ENCODE data around the gene TPRG1L.
"Not testable (repeated sequence)": the region's sequence is repeated elsewhere in the genome, so short reads cannot be mapped to it uniquely, and the experiment has no call there.

The TPRG1L gene

GRCh38 chr1:3624200-3625136 lies at the start of gene TPRG1L:
Gene TPRG1L, plus strand, starts transcription at chr1:3625015. Its CDS starts 58 bp downstream, at chr1:3625073.
- peak; percentile 100 for DNase-seq (ENCODE audit: extremely low spot score, insufficient read length, low read depth)
- FAIRE-seq = peak; percentile 96

DNA sequence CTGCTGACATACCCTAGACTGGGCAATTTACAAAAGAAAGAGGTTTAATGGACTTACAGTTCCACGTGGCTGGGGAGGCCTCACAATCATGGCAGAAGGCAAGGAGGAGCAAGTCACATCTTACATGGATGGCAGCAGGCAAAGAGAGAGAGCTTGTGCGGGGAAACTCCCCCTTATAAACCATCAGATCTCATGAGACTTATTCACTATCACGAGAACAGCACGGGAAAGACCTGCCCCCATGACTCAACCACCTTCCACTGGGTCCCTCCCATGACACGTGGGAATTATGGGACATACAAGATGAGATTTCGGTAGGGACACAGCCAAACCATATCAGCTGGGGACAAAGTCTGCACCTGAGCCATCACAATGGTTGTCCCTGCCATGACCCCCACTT lies 49.3 kb upstream of the TPRG1L start:
- FAIRE-seq; DNase-seq (ENCODE audit: extremely low spot score, insufficient read length, low read depth): not testable (repeated sequence)

DNA sequence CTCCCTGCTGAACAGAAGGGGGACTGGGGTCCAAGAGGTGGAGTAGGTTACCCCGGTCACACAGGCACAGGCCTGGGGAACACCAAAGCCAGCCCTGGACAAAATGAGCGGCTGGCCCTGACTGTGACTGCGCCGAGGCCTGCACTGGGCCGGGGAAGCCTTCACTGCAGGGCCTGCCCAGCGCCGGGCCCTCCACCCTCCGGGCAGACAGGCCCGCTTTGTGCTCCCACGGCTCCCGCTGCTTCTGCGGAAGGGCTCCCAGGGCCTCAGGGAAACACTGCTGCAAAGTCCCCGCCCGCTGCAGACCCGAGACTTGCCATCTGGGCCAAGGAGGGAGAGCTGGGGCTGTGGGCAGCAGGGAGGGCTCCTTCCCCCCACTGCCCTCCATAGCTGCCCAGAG lies 48.8 kb upstream of the TPRG1L start:
- DNase-seq (ENCODE audit: extremely low spot score, insufficient read length, low read depth) (no peak), FAIRE-seq (no peak)

DNA sequence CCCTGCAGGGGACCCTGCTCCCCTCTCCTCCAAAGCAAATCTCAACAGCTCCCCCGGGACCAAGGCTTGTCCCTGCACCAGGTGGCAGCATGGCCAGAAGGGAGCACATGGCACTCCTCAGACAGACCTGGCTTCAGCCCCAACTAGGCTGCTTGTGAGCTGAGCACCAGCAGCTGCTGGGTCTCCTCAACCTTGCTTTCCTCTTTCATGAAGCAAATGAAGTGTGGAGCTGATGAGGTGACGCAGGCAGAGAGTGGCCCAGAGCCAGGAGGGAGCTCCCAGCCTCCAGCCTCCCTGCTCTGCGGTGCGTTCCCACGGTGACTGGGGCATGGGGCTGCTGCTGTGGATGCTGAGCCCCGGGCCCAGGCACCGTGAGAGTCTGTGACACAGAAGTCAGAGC lies 47.5 kb upstream of the TPRG1L start:
- FAIRE-seq = no peak
- DNase-seq (ENCODE audit: extremely low spot score, insufficient read length, low read depth) = no peak

DNA sequence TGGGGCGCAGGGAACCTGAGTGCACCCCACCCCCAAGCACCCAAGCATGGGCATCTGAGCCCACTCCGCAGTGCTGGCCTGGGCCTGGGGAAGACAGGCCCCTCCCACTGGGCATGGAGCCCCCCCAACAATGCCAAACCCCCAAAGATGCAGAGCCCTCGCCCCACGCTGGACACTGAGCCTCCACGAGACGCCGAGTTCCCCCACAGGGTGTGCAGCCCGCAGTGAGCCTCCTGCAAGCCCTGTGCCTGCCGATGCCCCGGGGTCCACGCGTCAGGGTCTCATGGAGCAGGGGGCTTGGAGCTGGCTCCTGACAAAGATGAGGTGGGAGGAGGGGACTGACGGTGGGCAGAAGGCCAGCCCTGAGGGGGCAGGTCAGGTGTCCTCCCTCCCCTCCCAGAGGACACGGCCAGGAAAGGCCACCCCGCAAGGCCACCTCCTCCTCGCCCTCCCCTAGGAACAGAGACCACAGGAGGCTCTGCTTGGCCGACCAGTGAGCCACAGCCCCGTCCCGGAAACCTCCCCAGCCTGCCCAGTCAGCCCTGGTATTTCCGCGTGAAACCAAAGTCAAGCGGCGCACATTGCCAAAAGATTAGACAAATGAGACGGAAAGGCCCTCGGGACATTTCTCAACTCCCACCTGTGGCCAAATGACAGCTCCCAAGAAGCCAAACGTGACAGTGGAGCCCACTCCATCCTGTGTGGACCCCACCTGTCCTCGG lies 46.9 kb upstream of the TPRG1L start:
- no peak for DNase-seq (ENCODE audit: extremely low spot score, insufficient read length, low read depth)
- no peak for FAIRE-seq

DNA sequence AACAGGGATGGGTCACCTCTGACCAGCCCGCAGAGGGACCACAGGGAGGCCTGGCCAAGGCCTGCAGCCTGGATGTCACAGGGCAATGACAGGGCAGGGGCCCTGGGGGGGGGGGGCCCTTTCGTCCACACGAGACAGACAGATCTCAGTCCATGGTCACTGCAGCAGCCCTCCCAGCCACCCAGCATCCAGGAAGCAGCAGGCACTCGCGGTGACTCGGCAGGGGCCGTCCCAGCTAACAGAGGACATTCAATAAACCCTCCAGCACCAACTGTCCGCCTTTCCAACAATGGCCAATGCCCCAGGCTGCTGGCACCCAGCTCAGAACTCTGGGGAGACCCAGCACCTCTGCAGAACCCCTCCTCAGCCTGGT lies 46.4 kb upstream of the TPRG1L start:
- DNase-seq (ENCODE audit: extremely low spot score, insufficient read length, low read depth) = no peak
- no peak for FAIRE-seq

- no peak for FAIRE-seq
- DNase-seq (ENCODE audit: extremely low spot score, insufficient read length, low read depth) = no peak
Observed at GRCh38 chr1:3578906-3579305, 45.9 kb upstream of the TPRG1L start.

GRCh38 chr1:3579626-3580025 lies 45.2 kb upstream of the TPRG1L start:
- DNase-seq (ENCODE audit: extremely low spot score, insufficient read length, low read depth) = no peak
- FAIRE-seq = no peak

DNA sequence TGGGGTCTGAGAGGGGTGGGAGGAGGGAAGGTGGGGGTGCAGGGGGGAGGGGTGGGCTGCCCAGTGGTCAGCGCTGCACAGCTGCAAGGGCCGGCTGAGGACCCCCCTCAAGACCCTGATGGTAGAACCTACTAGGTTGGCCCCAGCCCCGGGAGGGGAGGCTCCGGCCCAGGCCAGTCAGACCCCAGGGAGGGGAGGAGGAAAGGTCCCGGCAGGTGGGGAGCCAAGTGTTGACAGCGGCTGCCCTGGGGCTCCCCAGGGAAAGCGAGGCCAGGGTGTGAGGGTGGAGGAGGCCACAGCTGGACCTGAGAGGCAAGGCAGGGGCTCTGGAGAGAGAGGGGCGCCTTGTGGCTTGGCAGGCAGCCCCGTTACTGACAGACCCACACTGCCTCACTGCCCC lies 44.6 kb upstream of the TPRG1L start:
- no peak for DNase-seq (ENCODE audit: extremely low spot score, insufficient read length, low read depth)
- FAIRE-seq = no peak

DNA sequence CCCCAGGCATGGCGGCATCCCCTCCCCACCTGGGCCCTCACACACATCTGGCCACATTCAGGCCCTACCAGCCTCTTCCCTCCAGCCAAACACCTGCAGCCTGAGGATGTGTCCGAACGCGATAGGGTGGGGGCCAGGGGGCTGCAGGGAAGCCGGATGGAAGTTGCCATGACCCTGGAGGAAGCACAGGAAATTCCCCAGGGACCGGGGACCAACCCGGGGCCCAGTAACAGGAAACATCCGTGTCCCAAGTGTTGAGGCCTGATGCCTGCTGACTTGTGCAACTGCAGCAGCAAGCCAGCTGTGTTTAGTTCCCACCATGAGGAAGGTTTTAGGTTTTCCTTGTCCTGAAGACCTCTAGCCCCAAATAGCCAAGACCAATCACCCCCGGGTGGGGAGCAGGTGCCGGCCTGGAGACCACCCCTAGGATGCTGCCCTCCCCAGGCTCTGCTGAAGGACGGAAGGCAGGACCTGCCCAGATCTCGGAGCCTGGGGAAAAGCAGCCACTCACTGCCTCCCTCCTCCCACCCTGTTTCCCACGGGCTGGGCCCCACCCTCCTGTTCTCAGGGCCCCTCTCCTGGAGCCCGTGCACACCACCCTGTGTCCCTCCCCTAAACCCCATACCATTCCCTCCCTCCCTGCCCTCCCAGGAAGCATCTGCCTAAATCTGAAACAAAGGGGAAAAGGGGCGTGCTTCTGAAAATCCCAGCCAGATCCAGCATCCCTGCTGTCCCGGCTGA lies 43.3 kb upstream of the TPRG1L start:
- FAIRE-seq = no peak

DNA sequence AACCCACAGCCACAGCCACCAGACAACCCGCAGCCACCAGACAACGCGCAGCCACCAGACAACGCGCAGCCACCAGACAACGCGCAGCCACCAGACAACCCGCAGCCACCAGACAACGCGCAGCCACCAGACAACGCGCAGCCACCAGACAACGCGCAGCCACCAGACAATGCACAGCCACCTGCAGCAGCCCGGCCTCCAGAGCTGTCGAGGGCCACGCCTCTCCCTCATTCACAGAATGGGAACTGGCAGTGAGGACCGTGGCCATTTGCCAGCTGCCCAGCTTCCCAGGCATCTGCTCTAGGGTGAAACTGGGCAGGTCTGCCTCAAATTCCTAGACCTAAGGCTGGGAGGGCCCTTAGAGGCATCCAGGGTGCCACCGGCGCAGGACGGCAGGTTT lies 41.1 kb upstream of the TPRG1L start:
- FAIRE-seq; DNase-seq (ENCODE audit: extremely low spot score, insufficient read length, low read depth): not testable (repeated sequence)

More for the DNA sequence above, 43.3 kb upstream of the TPRG1L start:
- no peak for DNase-seq (ENCODE audit: extremely low spot score, insufficient read length, low read depth)

DNA sequence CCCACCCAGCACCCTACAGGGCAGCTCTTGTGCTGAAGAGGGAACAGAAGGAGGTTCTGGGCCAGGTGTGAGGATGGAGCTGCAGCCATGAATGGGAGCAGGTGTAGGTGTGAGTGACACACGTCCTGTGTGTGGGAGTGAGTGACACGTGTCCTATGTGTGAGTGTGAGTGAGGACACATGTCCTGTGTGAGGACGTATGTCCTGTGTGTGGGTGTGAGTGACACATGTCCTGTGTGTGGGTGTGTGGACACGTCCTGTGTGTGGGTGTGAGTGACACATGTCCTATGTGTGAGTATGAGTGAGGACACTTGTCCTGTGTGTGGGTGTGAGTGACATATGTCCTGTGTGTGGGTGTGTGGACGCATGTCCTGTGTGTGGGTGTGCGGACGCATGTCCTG lies 39.9 kb upstream of the TPRG1L start:
- DNase-seq (ENCODE audit: extremely low spot score, insufficient read length, low read depth) = no peak
- no peak for FAIRE-seq

DNA sequence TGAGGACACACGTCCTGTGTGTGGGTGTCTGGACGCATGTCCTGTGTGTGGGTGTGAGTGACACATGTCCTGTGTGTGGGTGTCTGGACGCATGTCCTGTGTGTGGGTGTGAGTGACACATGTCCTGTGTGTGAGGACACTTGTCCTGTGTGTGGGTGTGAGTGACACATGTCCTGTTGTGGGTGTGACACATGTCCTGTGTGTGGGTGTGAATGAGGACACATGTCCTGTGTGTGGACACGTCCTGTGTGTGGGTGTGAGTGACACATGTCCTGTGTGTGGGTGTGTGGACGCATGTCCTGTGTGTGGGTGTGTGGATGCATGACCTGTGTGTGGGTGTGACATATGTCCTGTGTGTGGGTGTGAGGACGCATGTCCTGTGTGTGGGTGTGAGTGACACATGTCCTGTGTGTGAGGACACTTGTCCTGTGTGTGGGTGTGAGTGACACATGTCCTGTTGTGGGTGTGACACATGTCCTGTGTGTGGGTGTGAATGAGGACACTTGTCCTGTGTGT lies 39.4 kb upstream of the TPRG1L start:
- not testable (repeated sequence) for DNase-seq (ENCODE audit: extremely low spot score, insufficient read length, low read depth); FAIRE-seq

DNA sequence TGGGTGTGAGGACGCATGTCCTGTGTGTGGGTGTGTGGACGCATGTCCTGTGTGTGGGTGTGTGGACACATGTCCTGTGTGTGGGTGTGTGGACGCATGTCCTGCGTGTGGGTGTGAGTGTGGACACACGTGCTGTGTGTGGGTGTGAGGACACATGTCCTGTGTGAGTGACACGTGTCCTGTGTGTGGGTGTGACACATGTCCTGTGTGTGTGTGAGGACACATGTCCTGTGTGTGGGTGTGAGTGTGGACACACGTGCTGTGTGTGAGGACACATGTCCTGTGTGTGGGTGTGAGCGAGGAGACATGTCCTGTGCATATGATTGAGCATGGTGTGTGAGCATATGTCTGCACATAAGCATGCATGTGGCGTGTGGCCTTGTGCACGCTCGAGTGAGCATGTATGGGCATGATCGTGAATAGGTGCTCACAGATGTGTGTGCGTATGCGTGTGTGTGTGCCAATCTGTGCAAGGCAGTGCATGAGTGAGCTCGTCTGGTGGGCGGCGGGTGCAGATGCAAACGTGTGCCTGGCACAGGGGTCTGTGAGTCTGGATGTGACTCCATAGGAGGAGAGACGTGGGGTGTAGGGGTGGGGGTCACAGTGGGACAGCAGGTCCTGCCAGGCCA lies 38.8 kb upstream of the TPRG1L start:
- no peak for DNase-seq (ENCODE audit: extremely low spot score, insufficient read length, low read depth)
- no peak for FAIRE-seq

DNA sequence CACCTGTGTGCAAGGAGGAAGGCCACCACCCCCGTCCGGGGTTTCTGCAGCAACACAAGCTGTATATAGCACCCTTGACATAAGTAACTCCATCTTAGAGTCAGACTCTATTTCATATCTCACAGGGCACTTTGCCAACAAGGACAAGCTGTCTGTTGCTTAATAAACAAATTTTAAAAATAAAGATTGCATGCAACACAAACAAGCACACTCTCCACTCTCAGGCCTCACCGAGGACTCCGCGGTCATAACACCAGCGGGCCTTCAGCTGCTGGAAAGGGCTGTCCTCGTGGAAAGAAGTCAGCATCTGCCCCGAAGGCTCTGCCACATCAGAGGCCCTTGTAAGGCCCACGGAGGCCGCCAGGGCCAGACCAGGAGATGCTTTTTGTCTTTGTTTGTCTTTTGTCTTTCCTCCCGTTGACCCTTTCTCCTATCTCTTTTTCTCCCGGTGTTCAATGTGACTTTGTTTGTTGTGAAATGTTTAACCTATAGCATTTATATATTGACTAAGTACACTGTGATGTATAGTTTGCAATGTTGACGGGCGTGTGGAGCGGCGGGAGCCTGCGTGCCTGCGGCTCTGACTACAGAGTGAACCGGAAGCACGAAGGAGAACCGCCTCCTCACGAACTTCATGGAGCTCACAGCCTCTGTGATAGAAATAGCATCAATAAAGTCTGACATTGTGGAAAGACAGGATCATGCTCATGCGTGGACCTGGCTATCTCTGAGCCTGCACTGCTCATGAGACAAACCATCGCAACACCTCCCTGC lies 37.6 kb upstream of the TPRG1L start:
- DNase-seq (ENCODE audit: extremely low spot score, insufficient read length, low read depth) (no peak), FAIRE-seq (no peak)

GRCh38 chr1:3588395-3588794 lies 36.4 kb upstream of the TPRG1L start:
- FAIRE-seq = no peak

DNA sequence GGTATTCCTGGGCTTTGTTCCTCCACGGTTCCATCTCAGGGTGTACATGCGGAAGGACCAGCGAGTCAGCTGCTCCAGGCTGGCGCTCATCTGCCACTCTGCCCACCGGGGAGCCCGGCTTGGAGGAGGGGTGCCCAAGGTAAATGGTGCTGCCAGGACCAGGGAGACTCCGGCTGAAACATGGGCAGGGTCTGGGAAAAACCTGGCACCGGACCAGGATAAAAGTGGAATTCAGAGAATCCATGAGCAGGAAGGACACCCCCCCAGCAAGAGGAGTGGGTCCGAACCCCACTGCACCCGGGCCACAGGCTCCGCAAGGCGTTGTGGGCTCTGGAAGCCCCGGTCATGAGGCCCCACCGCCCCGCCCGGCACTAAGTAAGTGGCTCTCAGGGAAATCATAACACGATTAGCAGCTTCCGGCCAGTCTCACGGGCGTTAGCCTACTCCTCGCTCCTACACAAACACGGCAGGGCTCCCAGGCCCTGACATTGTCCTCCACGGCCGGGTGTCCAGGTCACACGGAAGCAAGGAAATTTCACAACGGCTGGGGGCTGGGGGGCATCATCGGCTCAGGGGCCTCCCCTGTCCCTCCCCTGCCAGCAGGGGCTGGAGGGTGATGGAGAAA lies 34.6 kb upstream of the TPRG1L start:
- FAIRE-seq (no peak), DNase-seq (ENCODE audit: extremely low spot score, insufficient read length, low read depth) (no peak)

More at GRCh38 chr1:3588395-3588794, 36.4 kb upstream of the TPRG1L start:
- DNase-seq (ENCODE audit: extremely low spot score, insufficient read length, low read depth) = no peak

DNA sequence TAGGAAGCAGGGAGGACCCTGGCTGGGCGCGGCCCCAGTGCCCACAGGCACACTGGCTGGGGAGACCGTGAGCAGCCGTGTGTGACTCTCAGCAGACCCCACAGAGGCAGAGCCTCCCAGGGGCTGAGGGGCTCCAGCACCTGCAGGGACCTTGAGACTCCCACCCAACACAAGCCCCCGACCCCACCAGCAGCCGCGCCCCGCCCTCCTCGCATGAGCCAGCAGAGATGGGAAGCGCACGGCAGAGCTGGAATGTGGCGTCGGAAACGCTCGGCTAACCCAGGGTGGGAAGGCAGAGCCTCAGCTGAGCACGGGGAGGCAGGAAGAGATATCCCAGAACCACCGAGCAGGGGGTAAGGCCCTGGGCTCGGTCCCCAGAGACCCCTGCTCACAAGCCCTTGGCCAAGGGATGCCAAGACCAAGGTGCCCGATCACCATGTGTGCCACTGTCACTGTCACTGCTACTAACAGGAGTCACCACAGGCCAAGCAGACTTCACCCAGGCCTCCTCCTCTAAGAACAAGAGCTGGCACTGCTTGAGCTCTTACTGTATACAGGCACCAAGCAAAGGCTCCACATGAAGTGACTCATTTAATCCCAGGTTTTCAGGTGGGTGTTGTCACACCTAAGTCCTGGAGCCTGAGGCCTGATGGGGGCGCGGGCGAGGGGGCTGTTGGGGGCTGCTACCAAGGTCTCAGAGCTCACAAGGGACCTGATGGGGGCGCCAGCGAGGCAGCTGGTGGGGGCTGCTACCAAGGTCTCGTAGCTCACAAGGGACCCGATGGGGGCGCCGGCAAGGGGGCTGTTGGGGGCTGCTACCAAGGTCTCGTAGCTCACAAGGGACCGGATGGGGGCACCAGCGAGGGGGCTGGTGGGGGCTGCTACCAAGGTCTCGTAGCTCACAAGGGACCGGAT lies 33.6 kb upstream of the TPRG1L start:
- DNase-seq (ENCODE audit: extremely low spot score, insufficient read length, low read depth) (no peak), FAIRE-seq (no peak)

Measured in GM18507 (cell line).